Parathyroid adenoma (tissue), 2 donors: ENCODE results near the gene AMACR.

Experiments used
- H2AFZ ChIP-seq: fragments of 300-600 bp; sonication (generic); one replicate; pipeline ENCODE4 v1.7.0; 2017; ENCODE audit warnings: antibody characterized with exemption, mild to moderate bottlenecking
- H3K27ac ChIP-seq: fragments of 300-600 bp; sonication (generic); one replicate; pipeline ENCODE4 v1.7.0; 2017
- H3K27me3 ChIP-seq: fragments of 300-600 bp; sonication (generic); one replicate; pipeline ENCODE4 v1.7.0; 2017; ENCODE audit warnings: low read length; ENCODE audit not compliant: control insufficient read depth, insufficient read depth
- H3K36me3 ChIP-seq: fragments of 300-600 bp; sonication (generic); one replicate; pipeline ENCODE4 v1.7.0; 2017; ENCODE audit warnings: low read length; ENCODE audit not compliant: control insufficient read depth, insufficient read depth
- H3K4me1 ChIP-seq: fragments of 300-600 bp; sonication (generic); one replicate; pipeline ENCODE4 v1.7.0; 2017; ENCODE audit warnings: control low read depth
- H3K4me2 ChIP-seq: fragments of 300-600 bp; sonication (generic); one replicate; pipeline ENCODE4 v1.7.0; 2017; ENCODE audit warnings: low read length
- H3K4me3 ChIP-seq: fragments of 300-600 bp; sonication (generic); one replicate; pipeline ENCODE4 v1.7.0; 2017; ENCODE audit warnings: low read depth, low read length
- H3K79me2 ChIP-seq: fragments of 300-600 bp; sonication (generic); one replicate; pipeline ENCODE4 v1.7.0; 2017; ENCODE audit warnings: control low read depth
- H3K9ac ChIP-seq: fragments of 300-600 bp; sonication (generic); one replicate; pipeline ENCODE4 v1.7.0; 2017; ENCODE audit warnings: mild to moderate bottlenecking
- H3K9me3 ChIP-seq: fragments of 300-600 bp; sonication (generic); one replicate; pipeline ENCODE4 v1.7.0; 2017; ENCODE audit warnings: low read length; ENCODE audit not compliant: control insufficient read depth
- CTCF ChIP-seq: fragments of 300-600 bp; sonication (generic); IDR thresholded peaks from one replicate; pipeline ENCODE4 v1.7.0; 2017; ENCODE audit warnings: antibody characterized with exemption, mild to moderate bottlenecking
- donor health status: primary hyperparathyroidism.

The AMACR gene

GRCh38 chr5:33995865-33996264 lies 12.0 kb downstream of the AMACR start:
- H3K9me3 ChIP-seq = no peaks in the 10 kb centered on the region
- H3K4me2 ChIP-seq = no peak overlapping the region
- no peak overlapping the region for H3K4me3 ChIP-seq
- TF ChIP-seq CTCF = no peak
- no peak overlapping the region for H2AFZ ChIP-seq
- H3K27me3 ChIP-seq = no peaks in the 10 kb centered on the region
- H3K79me2 ChIP-seq = no peaks in the 10 kb centered on the region
- H3K36me3 ChIP-seq = no peaks in the 10 kb centered on the region
- no peak overlapping the region for H3K27ac ChIP-seq
- H3K4me1 ChIP-seq = no peaks in the 10 kb centered on the region
- no peak overlapping the region for H3K9ac ChIP-seq

GRCh38 chr5:33994845-33995244 lies 13.0 kb downstream of the AMACR start:
- Histone ChIP-seq H3K79me2 (no peaks in the 10 kb centered on the region), H3K4me3 (no peak overlapping the region), H3K9me3 (no peaks in the 10 kb centered on the region), H3K9ac (no peak overlapping the region), H3K4me1 (no peaks in the 10 kb centered on the region), H2AFZ (no peak overlapping the region), H3K27me3 (no peaks in the 10 kb centered on the region), H3K27ac (no peak overlapping the region), H3K4me2 (no peak overlapping the region), H3K36me3 (no peaks in the 10 kb centered on the region)
- no peak for TF ChIP-seq CTCF

- Histone ChIP-seq H3K4me1 (no peaks in the 10 kb centered on the region), H3K4me2 (no peak overlapping the region), H3K4me3 (no peak overlapping the region), H3K9ac (no peak overlapping the region), H3K27ac (no peak overlapping the region), H3K9me3 (no peaks in the 10 kb centered on the region), H3K79me2 (no peaks in the 10 kb centered on the region), H3K27me3 (no peaks in the 10 kb centered on the region), H2AFZ (no peak overlapping the region), H3K36me3 (no peaks in the 10 kb centered on the region)
- TF ChIP-seq CTCF = no peak
Measured at GRCh38 chr5:33992864-33993263, 15.0 kb downstream of the AMACR start.

- no peak overlapping the region for H3K9ac ChIP-seq
- H2AFZ ChIP-seq = no peak overlapping the region
- H3K4me1 ChIP-seq = no peaks in the 10 kb centered on the region
- TF ChIP-seq CTCF = no peak
- H3K4me3 ChIP-seq = no peak overlapping the region
- no peaks in the 10 kb centered on the region for H3K36me3 ChIP-seq
- no peaks in the 10 kb centered on the region for H3K79me2 ChIP-seq
- no peaks in the 10 kb centered on the region for H3K9me3 ChIP-seq
- no peak overlapping the region for H3K4me2 ChIP-seq
- no peaks in the 10 kb centered on the region for H3K27me3 ChIP-seq
- no peak overlapping the region for H3K27ac ChIP-seq
Measured at GRCh38 chr5:33985447-33985846, 22.4 kb downstream of the AMACR start.

- TF ChIP-seq CTCF = no peak
- H3K9me3 ChIP-seq = no peaks in the 10 kb centered on the region
Measured at GRCh38 chr5:33984671-33985124, 23.2 kb downstream of the AMACR start, which contains the start of gene SLC45A2. TSS of gene SLC45A2 (minus strand) at chr5:33984693. CDS start at chr5:33984583, 110 bp downstream.

More at GRCh38 chr5:33984671-33985124, 23.2 kb downstream of the AMACR start, which contains the start of gene SLC45A2:
- Histone ChIP-seq H3K4me3 (no peak within 1 kb of the TSS), H3K36me3 (no peaks in the 10 kb centered on the region), H3K4me1 (no peaks in the 10 kb centered on the region), H2AFZ (no peak within 1 kb of the TSS), H3K27me3 (no peaks in the 10 kb centered on the region), H3K79me2 (no peaks in the 10 kb centered on the region), H3K27ac (no peak within 1 kb of the TSS), H3K4me2 (no peak within 1 kb of the TSS), H3K9ac (no peak within 1 kb of the TSS)
